Astrocyte of the spinal cord (primary cell): ENCODE data around the gene SLC43A2.

Experiments
- DNase-seq: peaks from one replicate; pipeline ENCODE4 v3.0.0; 2011; ENCODE audit warnings: low read depth, low spot score
- H3K4me3 ChIP-seq: 2 replicates; pipeline ENCODE4 v1.5.1; 2011; ENCODE audit warnings: low read depth, mild to moderate bottlenecking, low read length, moderate library complexity
- in situ Hi-C: cut with HindIII; loops from 2 replicates; pipeline ENCODE4 v1.10.0; 2017; ENCODE audit warnings: low sequenced_read_pairs
- TF ChIP-seq, protein P1 (sequence below): IDR thresholded peaks from 2 replicates; pipeline ENCODE4 v1.5.1; 2012; ENCODE audit warnings: low read depth, mild to moderate bottlenecking, low read length, inconsistent platforms

SLC43A2 gene

GRCh38 chr17:1521086-1521640 is 107.5 kb downstream of the SLC43A2 start:
- in situ Hi-C loops: no loop called here
- DNase-seq: no peak
- no peak overlapping the region for H3K4me3 ChIP-seq

DNA sequence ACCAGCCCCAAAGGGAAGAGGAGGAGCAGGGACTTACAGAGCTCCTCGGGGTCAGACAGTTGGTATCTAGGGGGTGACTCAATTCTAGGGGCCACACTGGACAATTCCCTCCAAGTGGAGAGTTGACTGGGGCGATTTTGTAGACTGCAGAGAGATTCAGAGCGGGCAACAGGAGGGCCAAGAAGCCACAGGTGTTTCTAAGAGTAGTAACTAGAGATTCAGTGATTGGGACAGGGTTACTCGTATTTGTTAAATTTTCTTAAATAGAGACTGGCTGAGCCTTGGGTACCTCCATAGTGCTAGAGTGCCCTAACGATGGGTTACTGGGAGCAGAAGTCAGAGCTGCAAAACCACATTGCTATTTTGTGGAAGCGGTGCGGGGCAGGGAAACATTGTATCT is 109.0 kb downstream of the SLC43A2 start:
- TF ChIP-seq, protein P1, sequence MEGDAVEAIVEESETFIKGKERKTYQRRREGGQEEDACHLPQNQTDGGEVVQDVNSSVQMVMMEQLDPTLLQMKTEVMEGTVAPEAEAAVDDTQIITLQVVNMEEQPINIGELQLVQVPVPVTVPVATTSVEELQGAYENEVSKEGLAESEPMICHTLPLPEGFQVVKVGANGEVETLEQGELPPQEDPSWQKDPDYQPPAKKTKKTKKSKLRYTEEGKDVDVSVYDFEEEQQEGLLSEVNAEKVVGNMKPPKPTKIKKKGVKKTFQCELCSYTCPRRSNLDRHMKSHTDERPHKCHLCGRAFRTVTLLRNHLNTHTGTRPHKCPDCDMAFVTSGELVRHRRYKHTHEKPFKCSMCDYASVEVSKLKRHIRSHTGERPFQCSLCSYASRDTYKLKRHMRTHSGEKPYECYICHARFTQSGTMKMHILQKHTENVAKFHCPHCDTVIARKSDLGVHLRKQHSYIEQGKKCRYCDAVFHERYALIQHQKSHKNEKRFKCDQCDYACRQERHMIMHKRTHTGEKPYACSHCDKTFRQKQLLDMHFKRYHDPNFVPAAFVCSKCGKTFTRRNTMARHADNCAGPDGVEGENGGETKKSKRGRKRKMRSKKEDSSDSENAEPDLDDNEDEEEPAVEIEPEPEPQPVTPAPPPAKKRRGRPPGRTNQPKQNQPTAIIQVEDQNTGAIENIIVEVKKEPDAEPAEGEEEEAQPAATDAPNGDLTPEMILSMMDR: no peak
- DNase-seq: no peak
- in situ Hi-C loops: no loop called here

More at GRCh38 chr17:1521086-1521640, 107.5 kb downstream of the SLC43A2 start:
- TF ChIP-seq, protein P1: no peak

More for the DNA sequence above, 109.0 kb downstream of the SLC43A2 start:
- no peak overlapping the region for H3K4me3 ChIP-seq
